WTC11 (cell line): Measurements from ENCODE around the gene HPCA.

Source experiments
- ARID4B ChIP-seq: sonication (generic); formaldehyde crosslinking; IDR thresholded peaks from 2 replicates; pipeline ENCODE4 v1.8.0; 2023; ENCODE audit warnings: missing genetic modification reagents, mild to moderate bottlenecking, borderline replicate concordance
- CBFB ChIP-seq: sonication (generic); formaldehyde crosslinking; IDR thresholded peaks from 2 replicates; pipeline ENCODE4 v1.8.1; 2022; ENCODE audit warnings: mild to moderate bottlenecking, low read depth, missing genetic modification reagents
- CTCF ChIP-seq: fragments of 200-600 bp; IDR thresholded peaks from 2 replicates; pipeline ENCODE4 v1.8.0; 2022; ENCODE audit warnings: antibody characterized with exemption
- JUN ChIP-seq: sonication (generic); formaldehyde crosslinking; IDR thresholded peaks from 2 replicates; pipeline ENCODE4 v1.8.0; 2023; ENCODE audit warnings: mild to moderate bottlenecking, missing genetic modification reagents
- MAX ChIP-seq: sonication (generic); formaldehyde crosslinking; IDR thresholded peaks from 2 replicates; pipeline ENCODE4 v1.8.0; 2022; ENCODE audit warnings: mild to moderate bottlenecking, missing genetic modification reagents
- RORB ChIP-seq: fragments of 250-450 bp; sonication (Bioruptor Pico); IDR thresholded peaks from 2 replicates; pipeline ENCODE4 v1.9.0; 2021; ENCODE audit warnings: mild to moderate bottlenecking
- ZNF121 ChIP-seq: sonication (generic); formaldehyde crosslinking; IDR thresholded peaks from 2 replicates; pipeline ENCODE4 v1.8.0; 2023; ENCODE audit warnings: missing genetic modification reagents
- ZNF138 ChIP-seq: sonication (generic); formaldehyde crosslinking; conservative IDR thresholded peaks from 2 replicates; pipeline ENCODE4 v1.8.1; 2022; ENCODE audit warnings: mild to moderate bottlenecking, moderate library complexity, missing genetic modification reagents
- TF ChIP-seq, protein P1 (sequence below): sonication (generic); formaldehyde crosslinking; IDR thresholded peaks from 2 replicates; pipeline ENCODE4 v1.8.1; 2022; ENCODE audit warnings: low read depth, missing genetic modification reagents, borderline replicate concordance
- TF ChIP-seq, protein P2 (sequence below): fragments of 250-450 bp; sonication (Bioruptor Pico); IDR thresholded peaks from 2 replicates; pipeline ENCODE4 v2.1.2; 2022; ENCODE audit warnings: mild to moderate bottlenecking, moderate library complexity
- TF ChIP-seq, protein P3 (sequence below): sonication (generic); formaldehyde crosslinking; IDR thresholded peaks from 2 replicates; pipeline ENCODE4 v1.8.1; 2022; ENCODE audit warnings: missing genetic modification reagents, borderline replicate concordance

DNA sequence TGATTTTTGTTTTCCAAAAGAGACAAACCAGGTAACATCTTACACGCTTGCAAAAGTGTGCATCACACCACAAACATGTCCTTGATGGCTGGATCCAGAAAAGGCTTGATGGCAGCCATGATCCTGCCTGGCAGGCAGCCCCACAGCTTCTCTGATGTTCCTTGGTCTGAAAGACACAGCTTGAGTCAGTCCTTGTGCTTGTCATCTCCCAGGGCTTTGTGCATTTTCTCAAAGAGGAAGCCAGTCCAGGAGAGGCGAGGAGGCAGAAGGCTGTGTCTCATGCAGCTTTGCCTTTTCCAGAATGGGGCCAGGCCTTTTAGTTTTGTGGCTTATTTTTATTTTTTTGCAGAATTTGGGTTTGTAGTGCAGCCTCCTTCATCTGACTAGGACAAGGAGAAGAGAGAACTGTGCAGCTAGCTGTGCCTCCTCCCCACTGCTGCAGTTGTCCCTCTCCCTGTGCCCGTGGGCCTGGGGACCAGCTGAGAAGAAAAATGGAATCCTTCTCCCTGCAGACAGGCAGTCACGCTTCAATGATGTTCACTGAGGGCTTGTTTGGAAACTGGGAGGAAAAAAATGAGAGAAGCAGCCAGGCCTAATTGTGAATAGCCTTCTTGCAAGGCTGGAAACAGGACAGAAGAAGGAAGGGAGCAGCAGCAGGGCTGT, 22.9 kb upstream of the HPCA start:
- no peak for TF ChIP-seq CTCF
- TF ChIP-seq, protein P1, sequence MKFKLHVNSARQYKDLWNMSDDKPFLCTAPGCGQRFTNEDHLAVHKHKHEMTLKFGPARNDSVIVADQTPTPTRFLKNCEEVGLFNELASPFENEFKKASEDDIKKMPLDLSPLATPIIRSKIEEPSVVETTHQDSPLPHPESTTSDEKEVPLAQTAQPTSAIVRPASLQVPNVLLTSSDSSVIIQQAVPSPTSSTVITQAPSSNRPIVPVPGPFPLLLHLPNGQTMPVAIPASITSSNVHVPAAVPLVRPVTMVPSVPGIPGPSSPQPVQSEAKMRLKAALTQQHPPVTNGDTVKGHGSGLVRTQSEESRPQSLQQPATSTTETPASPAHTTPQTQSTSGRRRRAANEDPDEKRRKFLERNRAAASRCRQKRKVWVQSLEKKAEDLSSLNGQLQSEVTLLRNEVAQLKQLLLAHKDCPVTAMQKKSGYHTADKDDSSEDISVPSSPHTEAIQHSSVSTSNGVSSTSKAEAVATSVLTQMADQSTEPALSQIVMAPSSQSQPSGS: no peak
- no peak for TF ChIP-seq ZNF121
- TF ChIP-seq JUN: no peak
- TF ChIP-seq RORB (CRISPR knock-in tag): no peak
- no peak for TF ChIP-seq ZNF138 (CRISPR knock-in tag)
- no peak for TF ChIP-seq CBFB (CRISPR knock-in tag)
- TF ChIP-seq, protein P2, sequence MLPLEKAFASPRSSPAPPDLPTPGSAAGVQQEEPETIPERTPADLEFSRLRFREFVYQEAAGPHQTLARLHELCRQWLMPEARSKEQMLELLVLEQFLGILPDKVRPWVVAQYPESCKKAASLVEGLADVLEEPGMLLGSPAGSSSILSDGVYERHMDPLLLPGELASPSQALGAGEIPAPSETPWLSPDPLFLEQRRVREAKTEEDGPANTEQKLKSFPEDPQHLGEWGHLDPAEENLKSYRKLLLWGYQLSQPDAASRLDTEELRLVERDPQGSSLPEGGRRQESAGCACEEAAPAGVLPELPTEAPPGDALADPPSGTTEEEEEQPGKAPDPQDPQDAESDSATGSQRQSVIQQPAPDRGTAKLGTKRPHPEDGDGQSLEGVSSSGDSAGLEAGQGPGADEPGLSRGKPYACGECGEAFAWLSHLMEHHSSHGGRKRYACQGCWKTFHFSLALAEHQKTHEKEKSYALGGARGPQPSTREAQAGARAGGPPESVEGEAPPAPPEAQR (CRISPR knock-in tag): no peak
- no peak for TF ChIP-seq ARID4B
- TF ChIP-seq, protein P3, sequence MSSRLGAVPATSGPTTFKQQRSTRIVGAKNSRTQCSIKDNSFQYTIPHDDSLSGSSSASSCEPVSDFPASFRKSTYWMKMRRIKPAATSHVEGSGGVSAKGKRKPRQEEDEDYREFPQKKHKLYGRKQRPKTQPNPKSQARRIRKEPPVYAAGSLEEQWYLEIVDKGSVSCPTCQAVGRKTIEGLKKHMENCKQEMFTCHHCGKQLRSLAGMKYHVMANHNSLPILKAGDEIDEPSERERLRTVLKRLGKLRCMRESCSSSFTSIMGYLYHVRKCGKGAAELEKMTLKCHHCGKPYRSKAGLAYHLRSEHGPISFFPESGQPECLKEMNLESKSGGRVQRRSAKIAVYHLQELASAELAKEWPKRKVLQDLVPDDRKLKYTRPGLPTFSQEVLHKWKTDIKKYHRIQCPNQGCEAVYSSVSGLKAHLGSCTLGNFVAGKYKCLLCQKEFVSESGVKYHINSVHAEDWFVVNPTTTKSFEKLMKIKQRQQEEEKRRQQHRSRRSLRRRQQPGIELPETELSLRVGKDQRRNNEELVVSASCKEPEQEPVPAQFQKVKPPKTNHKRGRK (CRISPR knock-in tag): no peak
- no peak for TF ChIP-seq MAX
